ENCODE results near the gene DSCAM.
"Not testable (repeated sequence)": the region's sequence is repeated elsewhere in the genome, so short reads cannot be mapped to it uniquely, and the experiment has no call there.

The DSCAM gene

GRCh38 chr21:40481764-40482163 is 365.2 kb downstream of the DSCAM start:
- in situ Hi-C loops (cut with HindIII; ENCODE audit: low sequenced_read_pairs), result no loop called here

GRCh38 chr21:40474513-40474912 is 372.4 kb downstream of the DSCAM start:
- in situ Hi-C loops (cut with HindIII; ENCODE audit: low sequenced_read_pairs), result no loop called here

GRCh38 chr21:40472013-40472412 is 374.9 kb downstream of the DSCAM start:
- in situ Hi-C loops (cut with HindIII; ENCODE audit: low sequenced_read_pairs), result no loop called here

- in situ Hi-C loops (cut with HindIII; ENCODE audit: low sequenced_read_pairs), result no loop called here
Measured at GRCh38 chr21:40471103-40471502, 375.9 kb downstream of the DSCAM start.

- in situ Hi-C loops (cut with HindIII; ENCODE audit: low sequenced_read_pairs), result no loop called here
Measured at GRCh38 chr21:40466893-40467483, 380.0 kb downstream of the DSCAM start.

- in situ Hi-C loops (cut with HindIII; ENCODE audit: low sequenced_read_pairs), result no loop called here
Measured at GRCh38 chr21:40465382-40465781, 381.6 kb downstream of the DSCAM start.

GRCh38 chr21:40463176-40463575 is 383.8 kb downstream of the DSCAM start:
- in situ Hi-C loops (cut with HindIII; ENCODE audit: low sequenced_read_pairs), result no loop called here

GRCh38 chr21:40461008-40461407 is 385.9 kb downstream of the DSCAM start:
- in situ Hi-C loops (cut with HindIII; ENCODE audit: low sequenced_read_pairs), result no loop called here

- in situ Hi-C loops (cut with HindIII; ENCODE audit: low sequenced_read_pairs), result no loop called here
Measured at GRCh38 chr21:40457741-40458140, 389.2 kb downstream of the DSCAM start.

- in situ Hi-C loops (cut with HindIII; ENCODE audit: low sequenced_read_pairs), result no loop called here
Measured at GRCh38 chr21:40454057-40454456, 392.9 kb downstream of the DSCAM start.

- in situ Hi-C loops (cut with HindIII; ENCODE audit: low sequenced_read_pairs), result no loop called here
Measured at GRCh38 chr21:40453183-40453582, 393.8 kb downstream of the DSCAM start.

- in situ Hi-C loops (cut with HindIII; ENCODE audit: low sequenced_read_pairs), result no loop called here
Measured at GRCh38 chr21:40452548-40452947, 394.4 kb downstream of the DSCAM start.

- in situ Hi-C loops (cut with HindIII; ENCODE audit: low sequenced_read_pairs), result no loop called here
Measured at GRCh38 chr21:40447016-40447415, 399.9 kb downstream of the DSCAM start.

GRCh38 chr21:40445349-40445921 is 401.5 kb downstream of the DSCAM start:
- in situ Hi-C loops (cut with HindIII; ENCODE audit: low sequenced_read_pairs), result no loop called here

GRCh38 chr21:40439581-40439980 is 407.4 kb downstream of the DSCAM start:
- in situ Hi-C loops (cut with HindIII; ENCODE audit: low sequenced_read_pairs), result not testable (repeated sequence)

GRCh38 chr21:40438616-40439015 is 408.3 kb downstream of the DSCAM start:
- in situ Hi-C loops (cut with HindIII; ENCODE audit: low sequenced_read_pairs), result no loop called here

GRCh38 chr21:40436261-40436660 is 410.7 kb downstream of the DSCAM start:
- in situ Hi-C loops (cut with HindIII; ENCODE audit: low sequenced_read_pairs), result no loop called here

GRCh38 chr21:40433538-40433937 is 413.4 kb downstream of the DSCAM start:
- in situ Hi-C loops (cut with HindIII; ENCODE audit: low sequenced_read_pairs), result no loop called here

GRCh38 chr21:40425981-40426380 is 421.0 kb downstream of the DSCAM start:
- in situ Hi-C loops (cut with HindIII; ENCODE audit: low sequenced_read_pairs), result no loop called here

- in situ Hi-C loops (cut with HindIII; ENCODE audit: low sequenced_read_pairs), result no loop called here
Measured at GRCh38 chr21:40422896-40423635, 423.9 kb downstream of the DSCAM start.

- in situ Hi-C loops (cut with HindIII; ENCODE audit: low sequenced_read_pairs), result no loop called here
Measured at GRCh38 chr21:40421121-40421520, 425.8 kb downstream of the DSCAM start.

GRCh38 chr21:40416572-40416971 is 430.4 kb downstream of the DSCAM start:
- in situ Hi-C loops (cut with HindIII; ENCODE audit: low sequenced_read_pairs), result no loop called here
